HCT116 (cell line): ENCODE measurements around the gene GPT2. TPM values are rescaled to one million over a fixed set of nuclear protein-coding genes. Genes with fewer than 3 reads are reported as not detected.

ENCODE experiments used
- ATAC-seq: fragments of 200-7000 bp; cut with Tn5 transposase; 2 replicates; pipeline ENCODE4 v1.9.1; 2020; ENCODE audit warnings: mild to moderate bottlenecking, moderate library complexity
- BruUV-seq: library from RNA; stranded (reverse); fragments of 400-500 nt; replicated peaks from 2 replicates; lab custom pipeline; 2021; lab: Mats Ljungman, UMichigan
- CTCF ChIA-PET: fragments of 300-600 bp; sonication (Branson Sonifier 250); formaldehyde crosslinking; loops from one replicate; lab custom pipeline; 2021; ENCODE audit warnings: antibody characterized with exemption; lab: Charles Lee
- POLR2A ChIA-PET: fragments of 300-600, 350-600 bp; sonication (Branson Sonifier 250); formaldehyde crosslinking; loops from one replicate; lab custom pipeline; 2021; ENCODE audit warnings: antibody characterized with exemption; lab: Charles Lee
- RAD21 ChIA-PET, 2 experiments: fragments of 300-600 bp; sonication (Branson Sonifier 250); formaldehyde crosslinking; loops; one replicate each; lab custom pipeline; 2023; ENCODE audit warnings: low total read pairs in 2 of 2; ENCODE audit not compliant: uncharacterized antibody in 2 of 2, unreplicated experiment in 2 of 2, low non-redundant PET in 1 of 2; lab: Charles Lee
- DNase-seq: peaks from one replicate; pipeline ENCODE4 v3.0.0-alpha.2; 2010; ENCODE audit warnings: low read depth, low spot score
- H2AFZ ChIP-seq: fragments of 200-600 bp; shearing (Covaris generic), sonication (generic); 2 replicates; pipeline ENCODE4 v1.6.1; 2017; ENCODE audit warnings: low read depth, mixed run types, mixed read lengths, antibody characterized with exemption, low read length; ENCODE audit not compliant: poor library complexity, severe bottlenecking
- H3K27ac ChIP-seq: 2 replicates; pipeline ENCODE4 v1.5.1; 2012; ENCODE audit warnings: low read depth, low read length
- H3K27me3 ChIP-seq: fragments of 200-600 bp; sonication (generic); 2 replicates; pipeline ENCODE4 v1.6.1; 2016; ENCODE audit warnings: mixed run types, low read length, mixed read lengths; ENCODE audit not compliant: insufficient read depth
- H3K36me3 ChIP-seq, 2 experiments: fragments of 200-500 bp in 1 of 2; fragments of 200-600 bp in 1 of 2; sonication (Bioruptor generic) in 1 of 2; sonication (generic) in 1 of 2; 2 replicates each; pipeline versions ENCODE4 v1.5.1 to v1.6.1; 2014 to 2016; ENCODE audit warnings: low read length in 2 of 2, inconsistent platforms in 1 of 2, mixed read lengths in 1 of 2, mixed run types in 1 of 2; ENCODE audit not compliant: insufficient read depth in 2 of 2, control insufficient read depth in 1 of 2
- H3K4me1 ChIP-seq, 2 experiments: fragments of 200-600 bp in 1 of 2; sonication (generic) in 1 of 2; 2 replicates each; pipeline versions ENCODE4 v1.5.1 to v1.6.1; 2012 to 2017; ENCODE audit warnings: low read length in 2 of 2, inconsistent platforms in 1 of 2, mild to moderate bottlenecking in 1 of 2, mixed read lengths in 1 of 2, mixed run types in 1 of 2, moderate library complexity in 1 of 2; ENCODE audit not compliant: insufficient read depth in 2 of 2, control insufficient read depth in 1 of 2
- H3K4me2 ChIP-seq: fragments of 200-600 bp; sonication (generic); 2 replicates; pipeline ENCODE4 v1.6.1; 2017; ENCODE audit warnings: mixed run types, low read length, mixed read lengths
- H3K4me3 ChIP-seq, 2 experiments: fragments of 200-600 bp in 1 of 2; sonication (generic) in 1 of 2; replicated peaks in 1 of 2; 2 replicates each; pipeline ENCODE4 v1.5.1; 2011 to 2016; ENCODE audit warnings: low read length in 2 of 2, control low read depth in 1 of 2, low read depth in 1 of 2, mild to moderate bottlenecking in 1 of 2, mixed read lengths in 1 of 2, mixed run types in 1 of 2
- H3K79me2 ChIP-seq: fragments of 200-600 bp; sonication (generic); 2 replicates; pipeline ENCODE4 v1.6.1; 2017; ENCODE audit warnings: mild to moderate bottlenecking, mixed run types, low read length, moderate library complexity, mixed read lengths; ENCODE audit not compliant: insufficient read depth
- H3K9ac ChIP-seq: fragments of 200-600 bp; sonication (generic); 2 replicates; pipeline ENCODE4 v1.6.1; 2016; ENCODE audit warnings: low read length, mixed read lengths
- H3K9me2 ChIP-seq: fragments of 200-600 bp; sonication (generic), shearing (Covaris generic); 2 replicates; pipeline ENCODE4 v1.6.1; 2017; ENCODE audit warnings: mixed run types, mild to moderate bottlenecking, moderate library complexity; ENCODE audit not compliant: insufficient read depth
- H3K9me3 ChIP-seq, 2 experiments: fragments of 200-500 bp in 1 of 2; fragments of 200-600 bp in 1 of 2; sonication (Bioruptor generic) in 1 of 2; sonication (generic) in 1 of 2; 2 replicates each; pipeline ENCODE4 v1.6.1; 2014 to 2017; ENCODE audit warnings: low read length in 2 of 2, mixed read lengths in 2 of 2, inconsistent platforms in 1 of 2, low read depth in 1 of 2, mild to moderate bottlenecking in 1 of 2, mixed run types in 1 of 2, moderate library complexity in 1 of 2; ENCODE audit not compliant: control insufficient read depth in 1 of 2, insufficient read depth in 1 of 2
- H4K20me1 ChIP-seq: fragments of 200-600 bp; sonication (generic), shearing (Covaris generic); 2 replicates; pipeline ENCODE4 v1.6.1; 2017; ENCODE audit warnings: mixed run types, mild to moderate bottlenecking, moderate library complexity; ENCODE audit not compliant: insufficient read depth
- CBX3 ChIP-seq: IDR thresholded peaks from 2 replicates; pipeline ENCODE4 v1.6.1; 2012; ENCODE audit warnings: low read depth
- EGR1 ChIP-seq: IDR thresholded peaks from 2 replicates; pipeline ENCODE4 v1.6.1; 2012; ENCODE audit warnings: low read depth
- JUND ChIP-seq: IDR thresholded peaks from 2 replicates; pipeline ENCODE4 v1.6.1; 2012
- POLR2AphosphoS5 ChIP-seq: IDR thresholded peaks from 2 replicates; pipeline ENCODE4 v1.6.1; 2011; ENCODE audit warnings: mild to moderate bottlenecking, low read depth, low read length, moderate library complexity
- REST ChIP-seq: IDR thresholded peaks from 2 replicates; pipeline ENCODE4 v1.6.1; 2012; ENCODE audit warnings: low read depth
- SIN3A ChIP-seq: IDR thresholded peaks from 2 replicates; pipeline ENCODE4 v1.6.1; 2012; ENCODE audit warnings: low read depth
- ZNF274 ChIP-seq: fragments of 200-500 bp; sonication (Bioruptor generic); IDR thresholded peaks from 2 replicates; pipeline ENCODE4 v1.6.1; 2014; ENCODE audit warnings: mild to moderate bottlenecking, low read depth, low read length, inconsistent platforms
- intact Hi-C: fragments of 100-400 bp; cut with micrococcal nuclease; formaldehyde crosslinking; loops from 2 replicates; pipeline ENCODE4 v1.10.0; 2022
- total RNA-seq: library from RNA; stranded (reverse); gene quantifications from one replicate; pipeline ENCODE4 v1.2.1, GENCODE V29; 2021; ENCODE audit not compliant: unreplicated experiment
- TF ChIP-seq, protein P1 (sequence below): IDR thresholded peaks from 2 replicates; pipeline ENCODE4 v1.6.1; 2012
- TF ChIP-seq, protein P2 (sequence below), 3 experiments: fragments of 200-600 bp in 1 of 3; sonication (generic) in 1 of 3; IDR thresholded peaks in 2 of 3; conservative IDR thresholded peaks in 1 of 3; 2 replicates each; pipeline ENCODE4 v1.5.1; 2012 to 2017; ENCODE audit warnings: low read depth in 2 of 3, low read length in 2 of 3, antibody characterized with exemption in 1 of 3, borderline replicate concordance in 1 of 3, control low read depth in 1 of 3, mild to moderate bottlenecking in 1 of 3, mixed read lengths in 1 of 3, mixed run types in 1 of 3, moderate library complexity in 1 of 3; ENCODE audit not compliant: insufficient read depth in 1 of 3
- TF ChIP-seq, protein P3 (sequence below): IDR thresholded peaks from 2 replicates; pipeline ENCODE4 v1.6.1; 2011; ENCODE audit warnings: mild to moderate bottlenecking, low read length, moderate library complexity; ENCODE audit not compliant: insufficient replicate concordance; ENCODE audit errors: extremely low read depth

The GPT2 gene
- total RNA-seq, 1 experiment from 2014 or later, result 50.6 TPM

GRCh38 chr16:46850619-46851555, 33.3 kb upstream of the GPT2 start:
- Histone ChIP-seq H3K9me3 (no peaks in the 10 kb centered on the region), H3K4me2 (no peak overlapping the region), H2AFZ (no peak overlapping the region), H4K20me1 (no peaks in the 10 kb centered on the region), H3K36me3 (no peaks in the 10 kb centered on the region), H3K9ac (no peak overlapping the region), H3K9me2 (no peaks in the 10 kb centered on the region), H3K4me1 (no peaks in the 10 kb centered on the region)
- DNase-seq (no peak), ATAC-seq (no peak)
- no TSS peak for BruUV-seq
- CTCF ChIA-PET, result interaction anchor here (1.6 to 3.2 kb wide), 2 partner anchors 58 to 80 kb away, joined by 5 to 34 read pairs; no protein-coding TSS in a partner anchor
- TF ChIP-seq JUND (no peak), POLR2AphosphoS5 (no peak), REST (no peak), ZNF274 (no peak), SIN3A (no peak), EGR1 (no peak), CBX3 (no peak)
- TF ChIP-seq, protein P1, sequence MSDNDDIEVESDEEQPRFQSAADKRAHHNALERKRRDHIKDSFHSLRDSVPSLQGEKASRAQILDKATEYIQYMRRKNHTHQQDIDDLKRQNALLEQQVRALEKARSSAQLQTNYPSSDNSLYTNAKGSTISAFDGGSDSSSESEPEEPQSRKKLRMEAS, result no peak
- TF ChIP-seq, protein P2, sequence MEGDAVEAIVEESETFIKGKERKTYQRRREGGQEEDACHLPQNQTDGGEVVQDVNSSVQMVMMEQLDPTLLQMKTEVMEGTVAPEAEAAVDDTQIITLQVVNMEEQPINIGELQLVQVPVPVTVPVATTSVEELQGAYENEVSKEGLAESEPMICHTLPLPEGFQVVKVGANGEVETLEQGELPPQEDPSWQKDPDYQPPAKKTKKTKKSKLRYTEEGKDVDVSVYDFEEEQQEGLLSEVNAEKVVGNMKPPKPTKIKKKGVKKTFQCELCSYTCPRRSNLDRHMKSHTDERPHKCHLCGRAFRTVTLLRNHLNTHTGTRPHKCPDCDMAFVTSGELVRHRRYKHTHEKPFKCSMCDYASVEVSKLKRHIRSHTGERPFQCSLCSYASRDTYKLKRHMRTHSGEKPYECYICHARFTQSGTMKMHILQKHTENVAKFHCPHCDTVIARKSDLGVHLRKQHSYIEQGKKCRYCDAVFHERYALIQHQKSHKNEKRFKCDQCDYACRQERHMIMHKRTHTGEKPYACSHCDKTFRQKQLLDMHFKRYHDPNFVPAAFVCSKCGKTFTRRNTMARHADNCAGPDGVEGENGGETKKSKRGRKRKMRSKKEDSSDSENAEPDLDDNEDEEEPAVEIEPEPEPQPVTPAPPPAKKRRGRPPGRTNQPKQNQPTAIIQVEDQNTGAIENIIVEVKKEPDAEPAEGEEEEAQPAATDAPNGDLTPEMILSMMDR (IDR thresholded peaks at IDR 0.05 in 2 of 3, conservative IDR thresholded peaks at IDR 0.05 in 1 of 3; ENCODE audit: borderline replicate concordance in 1 of 3, insufficient read depth in 1 of 3, low read depth in 2 of 3, low read length in 2 of 3), result no peak
- TF ChIP-seq, protein P3, sequence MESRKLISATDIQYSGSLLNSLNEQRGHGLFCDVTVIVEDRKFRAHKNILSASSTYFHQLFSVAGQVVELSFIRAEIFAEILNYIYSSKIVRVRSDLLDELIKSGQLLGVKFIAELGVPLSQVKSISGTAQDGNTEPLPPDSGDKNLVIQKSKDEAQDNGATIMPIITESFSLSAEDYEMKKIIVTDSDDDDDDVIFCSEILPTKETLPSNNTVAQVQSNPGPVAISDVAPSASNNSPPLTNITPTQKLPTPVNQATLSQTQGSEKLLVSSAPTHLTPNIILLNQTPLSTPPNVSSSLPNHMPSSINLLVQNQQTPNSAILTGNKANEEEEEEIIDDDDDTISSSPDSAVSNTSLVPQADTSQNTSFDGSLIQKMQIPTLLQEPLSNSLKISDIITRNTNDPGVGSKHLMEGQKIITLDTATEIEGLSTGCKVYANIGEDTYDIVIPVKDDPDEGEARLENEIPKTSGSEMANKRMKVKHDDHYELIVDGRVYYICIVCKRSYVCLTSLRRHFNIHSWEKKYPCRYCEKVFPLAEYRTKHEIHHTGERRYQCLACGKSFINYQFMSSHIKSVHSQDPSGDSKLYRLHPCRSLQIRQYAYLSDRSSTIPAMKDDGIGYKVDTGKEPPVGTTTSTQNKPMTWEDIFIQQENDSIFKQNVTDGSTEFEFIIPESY, result no peak
- TF ChIP-seq, all 23 proteins: peak for 0
- RAD21 ChIA-PET, result no interaction called here
- POLR2A ChIA-PET, result no interaction called here
- Histone ChIP-seq H3K27ac (no peak overlapping the region), H3K4me3 (no peak overlapping the region), H3K27me3 (no peaks in the 10 kb centered on the region), H3K79me2 (no peaks in the 10 kb centered on the region)
- intact Hi-C loops, result loop anchor here (10.0 kb wide), 1 partner anchor 1314 kb away; no protein-coding TSS in a partner anchor
